Mesendoderm (in vitro differentiated cells): ENCODE measurements around the gene LRP1.

Experiments
- DNase-seq: peaks from one replicate; pipeline ENCODE4 v3.0.0; 2013
- H2AK5ac ChIP-seq: 2 replicates; pipeline ENCODE4 v1.6.1; 2013; ENCODE audit warnings: low read length, inconsistent platforms
- H2BK120ac ChIP-seq: 2 replicates; pipeline ENCODE4 v1.6.1; 2013; ENCODE audit warnings: low read depth, mild to moderate bottlenecking, low read length, moderate library complexity, mixed read lengths
- H2BK15ac ChIP-seq: replicated peaks from 2 replicates; pipeline ENCODE4 v1.6.1; 2013; ENCODE audit warnings: low read depth, mild to moderate bottlenecking, moderate library complexity
- H2BK5ac ChIP-seq: 2 replicates; pipeline ENCODE4 v1.6.1; 2013; ENCODE audit warnings: low read length, inconsistent platforms
- H3K18ac ChIP-seq: 2 replicates; pipeline ENCODE4 v1.6.1; 2013; ENCODE audit warnings: mild to moderate bottlenecking, low read length, mixed read lengths
- H3K23ac ChIP-seq: one replicate; pipeline ENCODE4 v1.6.1; 2013; ENCODE audit warnings: low read length
- H3K27ac ChIP-seq: 2 replicates; pipeline ENCODE4 v1.5.1; 2013; ENCODE audit warnings: low read depth, mild to moderate bottlenecking, inconsistent platforms, low read length, moderate library complexity
- H3K27me3 ChIP-seq: 2 replicates; pipeline ENCODE4 v1.6.1; 2013; ENCODE audit warnings: low read length, control low read depth, mild to moderate bottlenecking, inconsistent platforms; ENCODE audit not compliant: insufficient read depth, poor library complexity
- H3K36me3 ChIP-seq: 2 replicates; pipeline ENCODE4 v1.6.1; 2013; ENCODE audit warnings: low read length, inconsistent platforms; ENCODE audit not compliant: control insufficient read depth, insufficient read depth
- H3K4ac ChIP-seq: one replicate; pipeline ENCODE4 v1.6.1; 2013; ENCODE audit warnings: low read depth, mild to moderate bottlenecking, low read length, moderate library complexity
- H3K4me1 ChIP-seq: 2 replicates; pipeline ENCODE4 v1.6.1; 2013; ENCODE audit warnings: low read depth, low read length, inconsistent platforms; ENCODE audit not compliant: control insufficient read depth
- H3K4me2 ChIP-seq: 2 replicates; pipeline ENCODE4 v1.6.1; 2013; ENCODE audit warnings: low read length
- H3K4me3 ChIP-seq: 2 replicates; pipeline ENCODE4 v1.5.1; 2013; ENCODE audit warnings: mild to moderate bottlenecking, low read length
- H3K56ac ChIP-seq: one replicate; pipeline ENCODE4 v1.6.1; 2013; ENCODE audit warnings: low read length
- H3K79me1 ChIP-seq: 2 replicates; pipeline ENCODE4 v1.6.1; 2013; ENCODE audit warnings: low read length, inconsistent platforms
- H3K79me2 ChIP-seq: 2 replicates; pipeline ENCODE4 v1.6.1; 2013; ENCODE audit warnings: mild to moderate bottlenecking, low read length; ENCODE audit not compliant: control insufficient read depth, insufficient read depth
- H3K9ac ChIP-seq: 2 replicates; pipeline ENCODE4 v1.6.1; 2013; ENCODE audit warnings: low read length, inconsistent platforms
- H4K5ac ChIP-seq: one replicate; pipeline ENCODE4 v1.6.1; 2013; ENCODE audit warnings: low read length
- H4K8ac ChIP-seq: one replicate; pipeline ENCODE4 v1.6.1; 2013; ENCODE audit warnings: low read depth, mild to moderate bottlenecking, control low read depth, low read length, moderate library complexity
- WGBS: extraction: QIAGEN DNeasy Blood & Tissue Kit; methylation state at CpG from one replicate; pipeline ENCODE4 v1.1.7; 2013; ENCODE audit warnings: low lambda C conversion rate, missing lambda C conversion rate; ENCODE audit not compliant: insufficient coverage; ENCODE audit errors: extremely low coverage; 5-methylcytosine and 5-hydroxymethylcytosine counted together

Gene LRP1

DNA sequence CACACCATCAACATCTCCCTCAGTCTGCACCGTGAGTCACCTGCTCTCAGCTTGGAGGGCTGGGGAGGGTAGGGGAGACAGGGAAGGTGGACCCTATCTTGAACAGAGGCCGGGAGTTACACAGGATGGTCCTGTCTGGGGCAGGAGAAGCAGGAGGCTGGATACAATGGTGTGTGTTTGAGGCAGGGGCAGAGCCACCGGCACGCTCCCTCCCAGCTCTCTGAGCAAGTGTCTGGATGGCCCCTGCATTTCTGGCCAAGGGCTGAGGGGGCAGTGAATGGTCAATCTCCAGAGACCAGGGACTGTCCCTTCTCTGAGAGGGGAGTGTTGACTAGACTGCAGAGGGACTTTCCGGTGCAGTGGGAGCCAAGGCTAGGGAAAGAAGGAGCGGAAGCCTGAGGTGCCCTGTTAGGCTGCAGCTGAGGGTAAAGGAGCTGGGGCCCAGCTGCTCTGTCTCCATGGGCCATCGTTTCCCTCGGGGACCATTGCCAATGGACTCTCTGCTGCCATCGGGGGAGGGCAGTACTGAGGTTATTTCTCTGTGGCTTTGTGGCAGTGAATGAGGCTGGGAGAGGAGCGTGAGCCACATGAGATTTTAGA lies 17.3 kb downstream of the LRP1 start:
- no peak overlapping the region for H4K5ac ChIP-seq
- no CpG with 5 or more reads among the region's 10 CpGs for WGBS
- peaks cover 13% of the 10 kb centered on the region for H3K36me3 ChIP-seq
- H3K23ac ChIP-seq = no peak overlapping the region
- H2BK15ac ChIP-seq = no peak overlapping the region
- no peak overlapping the region for H3K4ac ChIP-seq
- no peaks in the 10 kb centered on the region for H3K79me2 ChIP-seq
- no peak overlapping the region for H3K27ac ChIP-seq
- no peak for DNase-seq
- H3K56ac ChIP-seq = no peak overlapping the region
- no peaks in the 10 kb centered on the region for H3K4me1 ChIP-seq
- H3K4me2 ChIP-seq = no peak overlapping the region
- no peak overlapping the region for H3K9ac ChIP-seq
- no peak overlapping the region for H4K8ac ChIP-seq
- no peak overlapping the region for H2AK5ac ChIP-seq
- no peaks in the 10 kb centered on the region for H3K79me1 ChIP-seq
- no peak overlapping the region for H2BK5ac ChIP-seq
- H3K4me3 ChIP-seq = no peak overlapping the region
- no peak overlapping the region for H3K18ac ChIP-seq
- H3K27me3 ChIP-seq = no peaks in the 10 kb centered on the region
- no peak overlapping the region for H2BK120ac ChIP-seq

DNA sequence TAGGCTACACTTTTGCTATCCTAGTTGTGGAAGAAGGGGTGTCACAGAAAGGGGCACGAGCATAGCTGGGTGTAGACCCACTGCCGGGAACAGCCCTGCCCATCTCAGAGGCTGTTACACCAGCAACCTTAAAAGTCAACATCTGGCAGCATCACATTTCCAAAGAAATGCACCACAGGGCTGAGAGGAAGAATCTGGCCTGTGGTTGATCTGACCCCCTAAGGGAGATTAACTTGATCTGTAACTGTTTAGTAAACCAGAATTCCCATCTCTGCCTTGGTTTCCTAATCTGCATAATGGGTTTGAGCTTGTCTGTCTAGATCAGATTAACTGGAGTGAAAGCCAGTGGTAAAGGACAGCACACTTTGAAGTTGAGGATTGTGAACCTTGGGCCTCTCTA lies 17.8 kb downstream of the LRP1 start:
- Histone ChIP-seq H3K27me3 (no peaks in the 10 kb centered on the region), H3K4me3 (no peak overlapping the region), H2BK120ac (no peak overlapping the region), H3K23ac (no peak overlapping the region), H3K79me2 (no peaks in the 10 kb centered on the region), H2BK15ac (no peak overlapping the region), H3K9ac (no peak overlapping the region), H3K4ac (no peak overlapping the region), H4K5ac (no peak overlapping the region), H3K4me1 (no peaks in the 10 kb centered on the region), H2BK5ac (no peak overlapping the region), H2AK5ac (no peak overlapping the region), H3K18ac (no peak overlapping the region), H3K79me1 (no peaks in the 10 kb centered on the region), H3K56ac (no peak overlapping the region), H3K4me2 (no peak overlapping the region), H3K36me3 (peaks cover 13% of the 10 kb centered on the region), H4K8ac (no peak overlapping the region), H3K27ac (no peak overlapping the region)
- DNase-seq = no peak
- no CpG with 5 or more reads among the region's 2 CpGs for WGBS

DNA sequence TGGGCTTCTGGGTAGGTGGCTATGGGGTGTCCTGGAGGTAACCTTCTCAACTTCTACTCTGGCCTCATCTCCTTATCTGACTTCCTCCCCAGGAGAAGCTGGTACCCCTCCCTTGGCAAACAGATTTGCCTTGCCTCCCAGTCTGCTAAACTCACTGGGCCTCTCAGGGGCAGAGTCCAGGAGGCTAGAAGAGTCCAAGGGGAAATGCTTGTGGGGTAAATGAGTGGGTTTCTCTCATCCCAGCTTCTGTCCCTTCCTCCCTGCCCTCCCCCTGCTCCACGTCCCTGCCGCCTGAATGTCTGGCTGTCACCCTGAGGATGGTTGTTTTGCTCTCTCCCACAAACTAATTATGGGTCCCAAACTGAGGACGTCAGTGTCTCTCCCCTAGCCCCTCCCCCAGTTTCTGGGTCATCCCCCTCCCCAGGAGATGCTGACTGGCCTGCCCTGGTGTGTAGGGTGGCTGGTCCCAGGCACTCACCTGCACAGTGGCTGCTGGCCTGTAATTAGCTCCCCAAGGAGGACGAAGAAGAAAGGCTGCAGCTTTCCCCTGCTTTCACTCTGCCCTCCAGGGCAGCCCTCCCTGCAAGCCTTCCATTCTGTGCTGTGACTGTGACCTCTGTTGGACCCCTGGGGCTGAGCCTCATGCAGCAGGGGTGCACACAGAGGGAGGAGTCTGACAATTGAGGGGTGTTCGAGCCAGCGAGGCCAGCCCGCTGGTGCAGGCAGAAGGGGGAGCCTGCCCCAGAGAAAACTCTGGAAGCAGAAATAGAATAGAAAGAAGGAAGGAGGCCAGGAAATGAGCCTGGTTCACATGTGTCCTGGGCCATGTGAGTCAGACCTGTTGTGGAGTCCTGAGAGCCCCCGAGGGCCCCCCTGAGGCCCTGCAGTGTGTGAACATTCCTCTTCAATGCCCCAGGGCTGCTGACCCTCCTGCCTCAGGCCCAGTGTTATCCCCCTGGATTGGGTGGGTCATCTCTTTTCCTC lies 19.0 kb downstream of the LRP1 start, which contains the start of gene LRP1-AS:
Gene LRP1-AS, minus strand, starts transcription at position 659 of the 984 bp plus-strand sequence.
- no peaks in the 10 kb centered on the region for H3K79me2 ChIP-seq
- H2BK120ac ChIP-seq = no peak within 1 kb of the TSS
- no CpG with 5 or more reads among the region's 8 CpGs for WGBS
- H3K4me2 ChIP-seq = no peak within 1 kb of the TSS
- H2AK5ac ChIP-seq = no peak within 1 kb of the TSS
- no peak within 1 kb of the TSS for H3K9ac ChIP-seq
- no peaks in the 10 kb centered on the region for H3K4me1 ChIP-seq
- peak; percentile 47 for DNase-seq
- no peak within 1 kb of the TSS for H4K8ac ChIP-seq
- H3K23ac ChIP-seq = no peak within 1 kb of the TSS
- H3K36me3 ChIP-seq = peaks cover 12% of the 10 kb centered on the region
- no peak within 1 kb of the TSS for H3K56ac ChIP-seq
- H4K5ac ChIP-seq = no peak within 1 kb of the TSS
- no peaks in the 10 kb centered on the region for H3K79me1 ChIP-seq
- no peak within 1 kb of the TSS for H3K27ac ChIP-seq
- no peaks in the 10 kb centered on the region for H3K27me3 ChIP-seq
- H3K4ac ChIP-seq = no peak within 1 kb of the TSS
- no peak within 1 kb of the TSS for H2BK15ac ChIP-seq
- H3K18ac ChIP-seq = no peak within 1 kb of the TSS
- H3K4me3 ChIP-seq = no peak within 1 kb of the TSS
- no peak within 1 kb of the TSS for H2BK5ac ChIP-seq

DNA sequence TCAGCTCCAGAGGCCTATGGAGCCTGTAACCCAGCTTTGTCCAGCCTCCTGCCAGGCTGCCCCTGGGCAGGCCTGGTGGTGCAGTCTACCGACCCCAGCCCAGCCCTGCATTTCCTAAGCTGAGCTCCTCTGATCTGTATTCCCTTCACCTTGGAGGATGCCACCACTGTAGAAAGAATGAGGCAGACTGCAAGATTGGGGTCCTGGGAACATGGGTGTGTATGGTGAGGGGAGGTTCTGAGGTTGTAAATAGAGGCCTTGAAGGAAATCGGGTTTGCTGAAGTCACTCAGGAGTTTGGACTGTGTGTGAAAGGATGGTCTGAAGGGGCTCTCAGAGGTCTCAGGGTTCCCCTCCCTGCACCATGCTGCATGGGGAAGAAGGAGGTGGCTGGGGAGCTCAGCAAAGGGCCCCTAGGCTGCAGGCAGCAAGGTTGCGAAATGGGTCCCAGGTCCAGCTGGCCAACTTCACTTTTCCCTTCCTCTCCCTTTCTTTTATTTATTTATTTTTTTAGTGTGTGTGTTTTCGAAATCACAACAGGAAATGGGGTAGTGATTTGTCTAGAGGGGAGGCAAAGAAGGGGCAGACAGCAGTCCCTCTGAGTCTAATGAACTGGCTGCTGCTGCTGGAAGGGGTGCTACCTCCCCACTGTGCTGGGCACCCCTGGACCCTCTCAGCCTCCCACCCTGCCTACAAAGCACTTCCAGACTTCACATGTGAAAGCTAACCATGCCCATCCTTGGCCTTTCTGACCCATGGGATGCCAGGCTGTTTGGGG lies 20.4 kb downstream of the LRP1 start:
- H3K4me3 ChIP-seq = no peak overlapping the region
- no peak overlapping the region for H3K4me2 ChIP-seq
- H3K36me3 ChIP-seq = peaks cover 9% of the 10 kb centered on the region

DNA sequence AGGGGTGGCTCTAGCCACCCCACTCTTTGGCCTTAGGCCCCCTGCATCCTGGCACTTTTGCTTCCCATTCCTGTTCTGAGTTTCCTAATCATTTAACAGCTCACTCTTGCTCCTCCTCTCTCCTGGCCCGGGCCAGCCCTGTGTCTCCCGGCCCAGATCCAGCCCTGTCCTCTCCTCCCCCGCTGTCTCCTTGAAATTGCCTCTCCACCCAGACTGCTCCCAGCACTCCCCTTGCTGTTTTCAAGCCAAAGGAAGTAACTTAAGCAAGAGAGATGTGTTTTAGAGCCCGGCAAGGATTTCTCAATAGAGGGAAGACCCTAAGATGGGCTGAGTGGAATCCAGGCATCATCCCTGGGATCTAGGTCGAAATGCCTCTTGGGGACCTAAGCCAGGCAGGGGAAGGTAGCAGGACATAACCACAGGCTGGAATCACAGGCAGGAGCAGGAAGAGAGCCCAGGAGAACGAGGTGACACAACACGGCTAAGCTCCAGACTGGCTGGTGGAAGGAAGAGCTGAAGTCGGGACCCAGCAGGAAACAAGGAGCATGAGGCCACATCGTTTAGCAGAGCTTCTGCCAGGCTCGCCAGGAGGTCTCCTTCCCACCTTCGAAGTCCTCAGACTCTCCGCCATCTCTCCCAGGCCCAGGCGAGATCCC lies 21.1 kb downstream of the LRP1 start:
- no peak overlapping the region for H2AK5ac ChIP-seq
- H3K4ac ChIP-seq = no peak overlapping the region
- H3K18ac ChIP-seq = no peak overlapping the region
- H3K4me1 ChIP-seq = no peaks in the 10 kb centered on the region
- no peak for DNase-seq
- H3K27me3 ChIP-seq = no peaks in the 10 kb centered on the region
- H3K79me1 ChIP-seq = no peaks in the 10 kb centered on the region
- no peaks in the 10 kb centered on the region for H3K79me2 ChIP-seq
- no peak overlapping the region for H3K4me3 ChIP-seq
- no peak overlapping the region for H3K56ac ChIP-seq
- peaks cover 12% of the 10 kb centered on the region for H3K36me3 ChIP-seq
- H4K8ac ChIP-seq = no peak overlapping the region
- no peak overlapping the region for H3K23ac ChIP-seq
- H2BK15ac ChIP-seq = no peak overlapping the region
- no peak overlapping the region for H2BK120ac ChIP-seq
- H3K4me2 ChIP-seq = no peak overlapping the region
- H2BK5ac ChIP-seq = no peak overlapping the region
- H3K27ac ChIP-seq = no peak overlapping the region
- H3K9ac ChIP-seq = no peak overlapping the region
- no CpG with 5 or more reads among the region's 13 CpGs for WGBS
- H4K5ac ChIP-seq = no peak overlapping the region

More for the DNA sequence above, 20.4 kb downstream of the LRP1 start:
- WGBS = no CpG with 5 or more reads among the region's 4 CpGs
- Histone ChIP-seq H3K27ac (no peak overlapping the region), H3K4me1 (no peaks in the 10 kb centered on the region), H3K23ac (no peak overlapping the region), H2BK120ac (no peak overlapping the region), H3K79me2 (no peaks in the 10 kb centered on the region), H3K18ac (no peak overlapping the region), H3K56ac (no peak overlapping the region), H2AK5ac (no peak overlapping the region), H2BK15ac (no peak overlapping the region), H3K9ac (no peak overlapping the region), H3K4ac (no peak overlapping the region), H2BK5ac (no peak overlapping the region), H4K8ac (no peak overlapping the region), H3K79me1 (no peaks in the 10 kb centered on the region), H4K5ac (no peak overlapping the region), H3K27me3 (no peaks in the 10 kb centered on the region)
- no peak for DNase-seq
